Measurements from ENCODE around the gene CNTN4.
"Not testable (repeated sequence)": the region's sequence is repeated elsewhere in the genome, so short reads cannot be mapped to it uniquely, and the experiment has no call there.

The CNTN4 gene

GRCh38 chr3:2098398-2099027, at the start of gene CNTN4:
Gene CNTN4 (plus strand): TSS chr3:2098866.
- no peak for DNase-seq

GRCh38 chr3:2061360-2061759, 37.3 kb upstream of the CNTN4 start:
- DNase-seq, result no peak

- no peak for DNase-seq
Measured at GRCh38 chr3:2071531-2071930, 27.1 kb upstream of the CNTN4 start.

- no peak for DNase-seq
Measured at GRCh38 chr3:2078821-2079220, 19.8 kb upstream of the CNTN4 start.

- DNase-seq, result no peak
Measured at GRCh38 chr3:2082871-2083480, 15.7 kb upstream of the CNTN4 start.

- not testable (repeated sequence) for DNase-seq
Measured at GRCh38 chr3:2083558-2083957, 15.1 kb upstream of the CNTN4 start.

GRCh38 chr3:2090095-2090911, 8.4 kb upstream of the CNTN4 start:
- no peak for DNase-seq

- DNase-seq, result no peak
Measured at GRCh38 chr3:2092758-2093157, 5.9 kb upstream of the CNTN4 start.

GRCh38 chr3:2094941-2095340, 3.7 kb upstream of the CNTN4 start:
- no peak for DNase-seq

- DNase-seq, result no peak
Measured at GRCh38 chr3:2096216-2096615, 2.5 kb upstream of the CNTN4 start.

- DNase-seq, result no peak
Measured at GRCh38 chr3:2097641-2098191, 950 bp upstream of the CNTN4 start.

GRCh38 chr3:2099028-2099671, 484 bp downstream of the CNTN4 start:
- no peak for DNase-seq

- no peak for DNase-seq
Measured at GRCh38 chr3:2099779-2100191, 1.1 kb downstream of the CNTN4 start.

GRCh38 chr3:2106438-2106837, 7.8 kb downstream of the CNTN4 start:
- no peak for DNase-seq

- no peak for DNase-seq
Measured at GRCh38 chr3:2110597-2111117, 12.0 kb downstream of the CNTN4 start.

- no peak for DNase-seq
Measured at GRCh38 chr3:2114617-2115275, 16.1 kb downstream of the CNTN4 start.

GRCh38 chr3:2130726-2131125, 32.1 kb downstream of the CNTN4 start:
- DNase-seq, result no peak

- no peak for DNase-seq
Measured at GRCh38 chr3:2133146-2133545, 34.5 kb downstream of the CNTN4 start.

- DNase-seq, result no peak
Measured at GRCh38 chr3:2137651-2138050, 39.0 kb downstream of the CNTN4 start.

GRCh38 chr3:2141482-2141881, 42.8 kb downstream of the CNTN4 start:
- DNase-seq, result no peak

- no peak for DNase-seq
Measured at GRCh38 chr3:2148561-2149340, 50.1 kb downstream of the CNTN4 start.

- no peak for DNase-seq
Measured at GRCh38 chr3:2153053-2153452, 54.4 kb downstream of the CNTN4 start.
